HEK293 (cell line): ENCODE measurements around the gene BOK.

ENCODE experiments used
- CTCF ChIA-PET: fragments of 350-600 bp; formaldehyde crosslinking; extraction: SDS; loops from one replicate; lab custom pipeline; 2021; ENCODE audit warnings: antibody characterized with exemption; lab: Yijun Ruan, JAX
- POLR2A ChIA-PET: fragments of 300-600 bp; formaldehyde crosslinking; extraction: SDS; loops from one replicate; lab custom pipeline; 2020; ENCODE audit warnings: antibody characterized with exemption, inconsistent platforms; lab: Yijun Ruan, JAX
- H3K27ac ChIP-seq: fragments of 200-500 bp; sonication (Bioruptor generic); 2 replicates; pipeline ENCODE4 v1.5.1; 2014; ENCODE audit warnings: low read depth, low read length, control low read depth, inconsistent platforms; ENCODE audit errors: extremely low read depth
- H3K36me3 ChIP-seq, 2 experiments: fragments of 200-500 bp in 1 of 2; sonication (Bioruptor generic) in 1 of 2; 1 replicate in 1 of 2; 2 replicates in 1 of 2; pipeline ENCODE4 v1.5.1; 2014 to 2017; ENCODE audit warnings: inconsistent platforms in 2 of 2, low read length in 2 of 2; ENCODE audit not compliant: control insufficient read depth in 2 of 2, insufficient read depth in 1 of 2
- H3K4me1 ChIP-seq: fragments of 200-500 bp; sonication (Bioruptor generic); 2 replicates; pipeline ENCODE4 v1.5.1; 2014; ENCODE audit warnings: mild to moderate bottlenecking, low read length, inconsistent platforms; ENCODE audit not compliant: control insufficient read depth, insufficient read depth
- H3K4me3 ChIP-seq: 2 replicates; pipeline ENCODE4 v1.5.1; 2011; ENCODE audit warnings: low read depth, mild to moderate bottlenecking, control low read depth, low read length, moderate library complexity
- H3K9me3 ChIP-seq: fragments of 200-500 bp; sonication (Bioruptor generic); 2 replicates; pipeline ENCODE4 v1.5.1; 2014; ENCODE audit warnings: low read depth, low read length, inconsistent platforms; ENCODE audit not compliant: control insufficient read depth, insufficient read depth
- FEZF1 ChIP-seq: fragments of 450-650 bp; formaldehyde crosslinking; IDR thresholded peaks from 2 replicates; pipeline ENCODE4 v1.5.1; 2016; ENCODE audit warnings: missing biosample characterization, missing genetic modification characterization
- GFI1B ChIP-seq: fragments of 450-650 bp; formaldehyde crosslinking; IDR thresholded peaks from 2 replicates; pipeline ENCODE4 v1.5.1; 2016; ENCODE audit warnings: missing biosample characterization, missing genetic modification characterization
- HOXD13 ChIP-seq: sonication (generic); formaldehyde crosslinking; IDR thresholded peaks from 2 replicates; pipeline ENCODE4 v1.8.0; 2022; ENCODE audit warnings: missing genetic modification reagents, borderline replicate concordance
- KLF1 ChIP-seq: fragments of 450-650 bp; formaldehyde crosslinking; IDR thresholded peaks from 2 replicates; pipeline ENCODE4 v1.5.1; 2016; ENCODE audit warnings: missing biosample characterization, missing genetic modification characterization
- YY2 ChIP-seq: fragments of 450-650 bp; formaldehyde crosslinking; IDR thresholded peaks from 2 replicates; pipeline ENCODE4 v1.5.1; 2016; ENCODE audit warnings: missing biosample characterization, missing genetic modification characterization
- ZBTB17 ChIP-seq: fragments of 450-650 bp; formaldehyde crosslinking; IDR thresholded peaks from 2 replicates; pipeline ENCODE4 v1.5.1; 2016; ENCODE audit warnings: missing biosample characterization, missing genetic modification characterization
- ZFHX2 ChIP-seq: fragments of 450-650 bp; formaldehyde crosslinking; conservative IDR thresholded peaks from 2 replicates; pipeline ENCODE4 v1.5.1; 2016; ENCODE audit warnings: missing biosample characterization, missing genetic modification characterization
- ZNF112 ChIP-seq: fragments of 450-650 bp; formaldehyde crosslinking; IDR thresholded peaks from 2 replicates; pipeline ENCODE4 v1.5.0; 2017; ENCODE audit warnings: missing biosample characterization, missing genetic modification characterization
- ZNF18 ChIP-seq: fragments of 450-650 bp; formaldehyde crosslinking; IDR thresholded peaks from 2 replicates; pipeline ENCODE4 v1.5.1; 2016; ENCODE audit warnings: missing biosample characterization, missing genetic modification characterization
- ZNF350 ChIP-seq: fragments of 450-650 bp; formaldehyde crosslinking; IDR thresholded peaks from 2 replicates; pipeline ENCODE4 v1.5.0; 2017; ENCODE audit warnings: missing biosample characterization, mild to moderate bottlenecking, missing genetic modification characterization
- ZNF449 ChIP-seq: fragments of 450-650 bp; formaldehyde crosslinking; IDR thresholded peaks from 2 replicates; pipeline ENCODE4 v1.5.1; 2017; ENCODE audit warnings: missing biosample characterization, mild to moderate bottlenecking, missing genetic modification characterization, moderate library complexity
- ZNF549 ChIP-seq: fragments of 450-650 bp; IDR thresholded peaks from 2 replicates; pipeline ENCODE4 v1.5.1; 2018; ENCODE audit warnings: missing biosample characterization, missing genetic modification characterization, mild to moderate bottlenecking, inconsistent platforms, moderate library complexity
- ZNF600 ChIP-seq: fragments of 450-650 bp; formaldehyde crosslinking; IDR thresholded peaks from 2 replicates; pipeline ENCODE4 v1.5.1; 2016; ENCODE audit warnings: missing biosample characterization, missing genetic modification characterization
- ZNF610 ChIP-seq: fragments of 450-650 bp; formaldehyde crosslinking; IDR thresholded peaks from 2 replicates; pipeline ENCODE4 v1.5.1; 2016; ENCODE audit warnings: missing biosample characterization, missing genetic modification characterization, borderline replicate concordance
- ZNF704 ChIP-seq: fragments of 450-650 bp; formaldehyde crosslinking; IDR thresholded peaks from 2 replicates; pipeline ENCODE4 v1.5.1; 2016; ENCODE audit warnings: missing biosample characterization, missing genetic modification characterization
- ZSCAN16 ChIP-seq: fragments of 450-650 bp; formaldehyde crosslinking; IDR thresholded peaks from 2 replicates; pipeline ENCODE4 v1.5.1; 2016; ENCODE audit warnings: missing biosample characterization, missing genetic modification characterization
- ZSCAN23 ChIP-seq: fragments of 450-650 bp; formaldehyde crosslinking; IDR thresholded peaks from 2 replicates; pipeline ENCODE4 v1.5.1; 2016; ENCODE audit warnings: missing biosample characterization, missing genetic modification characterization

Gene BOK

GRCh38 chr2:241612156-241613016 lies 53.8 kb downstream of the BOK start:
- Histone ChIP-seq H3K4me1 (peaks cover 5% of the 10 kb centered on the region), H3K36me3 (peaks cover 0 to 24% of the 10 kb centered on the region in 2 experiments; a peak in 2 of 3 replicates), H3K4me3 (no peak overlapping the region), H3K27ac (no peak overlapping the region), H3K9me3 (no peaks in the 10 kb centered on the region)
- CTCF ChIA-PET: interaction anchor here (1.1 kb wide), 1 partner anchor 15 kb away, joined by 5 read pairs; no protein-coding TSS in a partner anchor
- POLR2A ChIA-PET: no interaction called here
- TF ChIP-seq ZSCAN23 (tag by site-specific recombination) (no peak), GFI1B (tag by site-specific recombination) (no peak), ZNF600 (tag by site-specific recombination) (0 out of 2 replicates have a peak, but pooled peaks have one; percentile 53)
- TF ChIP-seq, all 188 proteins: peak for 1

- Histone ChIP-seq H3K27ac (no peak overlapping the region), H3K9me3 (no peaks in the 10 kb centered on the region), H3K4me1 (peaks cover 7% of the 10 kb centered on the region), H3K4me3 (no peak overlapping the region), H3K36me3 (peaks cover 0 to 16% of the 10 kb centered on the region in 2 experiments; a peak in 2 of 3 replicates)
- ChIA-PET CTCF (interaction anchor here (1.1 kb wide), 1 partner anchor 16 kb away, joined by 5 read pairs; no protein-coding TSS in a partner anchor), POLR2A (interaction anchor here (0.6 to 0.7 kb wide), 3 partner anchors 25 to 464 kb away, joined by 3 to 5 read pairs (median 4); partner anchors contain the start of gene PASK)
- TF ChIP-seq ZNF610 (no peak), HOXD13 (CRISPR knock-in tag) (no peak), ZNF449 (peak; percentile 59), ZBTB17 (tag by site-specific recombination) (0 out of 2 replicates have a peak, but pooled peaks have one; percentile 21), FEZF1 (tag by site-specific recombination) (no peak), ZNF18 (tag by site-specific recombination) (no peak), ZNF549 (no peak)
These were observed 54.7 kb downstream of the BOK start for GRCh38 chr2:241613017-241613780.

GRCh38 chr2:241615041-241615440 lies 56.5 kb downstream of the BOK start:
- TF ChIP-seq ZNF112 (no peak), ZNF704 (no peak), KLF1 (tag by site-specific recombination) (peak; percentile 40; the same call in 1 of the 2 replicates), YY2 (no peak), ZFHX2 (tag by site-specific recombination) (no peak), ZSCAN16 (no peak), ZNF350 (no peak)
- TF ChIP-seq, all 188 proteins: peak for 1

More at GRCh38 chr2:241615041-241615440, 56.5 kb downstream of the BOK start:
- ChIA-PET CTCF (interaction anchor here (0.5 to 1.1 kb wide), 2 partner anchors 16 to 44 kb away, joined by 4 to 6 read pairs; no protein-coding TSS in a partner anchor), POLR2A (no interaction called here)
- H3K9me3 ChIP-seq: no peaks in the 10 kb centered on the region
- no peak overlapping the region for H3K4me3 ChIP-seq
- peaks cover 0 to 21% of the 10 kb centered on the region in 2 experiments; a peak in 2 of 3 replicates for H3K36me3 ChIP-seq
- no peak overlapping the region for H3K27ac ChIP-seq
- peaks cover 7% of the 10 kb centered on the region for H3K4me1 ChIP-seq
